IPS DF 4.7 (cell line): ENCODE results near the gene AFAP1.

Experiments
- DNase-seq: peaks from one replicate; pipeline ENCODE4 v3.0.0-alpha.2; 2013; ENCODE audit warnings: low spot score; ENCODE audit errors: extremely low read depth

Gene AFAP1

DNA sequence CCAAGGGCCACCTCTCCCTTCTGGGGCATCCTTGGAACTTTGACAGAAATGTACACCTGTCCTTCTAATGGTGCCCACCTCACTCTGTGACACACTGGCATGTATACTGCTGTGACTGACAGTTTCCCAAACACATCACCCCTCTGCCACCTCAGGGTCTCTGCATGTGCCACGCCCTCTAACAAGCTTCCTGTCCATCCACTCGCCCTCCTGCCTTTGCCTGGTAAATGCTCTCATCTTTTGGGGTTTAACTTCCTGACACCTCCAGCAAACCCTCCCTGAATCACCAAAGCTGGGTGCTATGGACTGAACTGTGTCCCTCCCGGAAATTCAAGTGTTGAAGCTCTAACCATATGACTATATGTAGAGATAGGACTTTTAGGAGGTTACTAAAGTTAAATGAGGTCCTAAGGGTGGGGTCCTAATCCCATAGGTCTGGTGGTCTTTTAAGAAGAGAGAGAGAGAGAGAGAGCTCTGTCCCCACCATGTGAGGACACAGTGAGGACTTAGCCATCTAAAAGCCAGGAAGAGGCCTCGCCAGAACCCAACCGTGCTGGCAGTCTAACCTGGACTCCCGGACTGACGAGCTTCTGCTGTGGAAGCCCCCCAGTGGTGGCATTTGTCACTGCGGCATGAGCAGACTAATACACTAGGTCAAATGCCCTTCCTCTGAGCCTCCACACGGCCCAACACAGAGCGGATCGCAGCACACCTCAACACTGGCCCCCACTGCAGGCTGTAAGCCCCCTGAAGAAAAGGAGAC is 95.6 kb downstream of the AFAP1 start:
- peak; percentile 60 for DNase-seq

DNA sequence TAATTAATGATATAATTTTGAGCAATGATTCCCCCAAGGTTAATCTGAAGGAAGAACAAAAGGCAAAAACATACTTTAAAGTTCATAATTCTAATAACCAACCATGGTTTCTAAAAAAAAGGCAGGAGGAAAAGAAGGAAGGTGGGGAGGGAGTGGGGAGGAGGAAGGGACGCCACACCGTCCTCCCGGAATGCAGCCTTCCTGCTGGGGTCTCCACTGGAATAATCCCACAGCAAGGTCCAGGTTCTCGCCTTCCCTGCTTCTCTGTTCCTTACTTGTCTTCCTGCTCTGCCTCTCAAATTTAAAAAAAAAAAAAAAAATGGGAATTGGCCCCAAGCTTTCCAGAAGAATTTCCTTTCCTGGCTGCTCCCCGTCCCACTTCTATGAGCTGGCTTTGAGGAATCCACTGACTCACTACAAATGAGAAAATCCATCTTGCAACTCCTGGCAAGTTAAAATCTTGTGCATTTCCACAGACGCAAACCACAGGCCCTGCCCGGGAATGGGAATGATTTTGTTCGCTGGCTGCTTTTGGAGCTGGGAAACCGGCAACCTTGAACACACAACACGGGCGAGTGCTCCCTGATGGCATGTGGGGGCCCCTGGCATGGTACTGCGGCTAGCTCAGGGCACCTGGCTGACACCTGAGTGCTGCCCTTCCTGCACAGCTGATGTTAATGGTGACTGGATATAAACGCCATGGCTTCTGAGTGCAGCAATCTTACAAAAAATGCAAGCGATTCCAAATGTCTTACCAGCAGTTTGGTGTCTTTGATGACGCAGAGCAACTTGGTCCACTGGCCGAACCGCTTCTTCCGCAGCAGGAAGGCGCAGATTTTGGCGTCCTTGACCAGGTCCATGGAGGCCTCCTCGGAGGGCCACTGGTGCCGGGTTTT is 97.0 kb downstream of the AFAP1 start:
- no peak for DNase-seq

DNA sequence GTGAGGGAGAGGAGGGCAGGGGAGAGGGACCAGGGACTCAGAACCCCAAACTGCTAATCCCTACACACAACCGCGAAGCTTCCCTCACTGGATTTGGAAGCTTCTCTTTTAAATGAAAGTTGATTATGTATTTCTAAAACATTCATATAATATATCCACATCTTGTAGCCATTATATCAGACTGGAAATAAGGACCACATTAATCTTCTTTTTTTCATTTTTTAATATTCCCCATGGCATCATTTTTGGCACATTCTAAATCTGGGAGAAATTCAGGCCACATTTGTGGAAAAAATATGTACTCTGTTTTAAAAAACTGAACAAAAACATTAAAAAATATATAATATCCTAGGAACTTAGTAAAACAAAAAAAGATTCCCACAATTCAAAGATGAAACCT is 97.8 kb downstream of the AFAP1 start:
- DNase-seq = no peak

DNA sequence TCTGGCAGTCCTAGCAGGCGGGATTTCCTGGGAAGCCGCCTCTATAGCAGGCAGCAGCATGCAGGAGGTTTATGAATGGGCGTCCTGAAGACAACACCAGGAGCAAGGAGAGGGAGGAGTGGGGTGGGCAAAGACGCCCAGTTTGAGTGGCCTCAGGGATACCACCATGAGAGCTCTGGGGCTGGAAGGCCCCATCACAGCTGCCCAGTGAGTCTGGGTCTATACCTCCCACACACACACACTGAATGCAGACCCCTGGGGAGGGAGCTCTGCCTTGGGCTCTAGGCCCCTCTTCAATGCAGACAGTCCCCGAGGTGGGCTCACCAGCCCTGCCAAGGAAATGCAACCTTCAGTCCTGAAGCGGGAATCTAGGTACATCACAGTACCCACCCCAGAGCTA is 98.6 kb downstream of the AFAP1 start:
- no peak for DNase-seq

DNA sequence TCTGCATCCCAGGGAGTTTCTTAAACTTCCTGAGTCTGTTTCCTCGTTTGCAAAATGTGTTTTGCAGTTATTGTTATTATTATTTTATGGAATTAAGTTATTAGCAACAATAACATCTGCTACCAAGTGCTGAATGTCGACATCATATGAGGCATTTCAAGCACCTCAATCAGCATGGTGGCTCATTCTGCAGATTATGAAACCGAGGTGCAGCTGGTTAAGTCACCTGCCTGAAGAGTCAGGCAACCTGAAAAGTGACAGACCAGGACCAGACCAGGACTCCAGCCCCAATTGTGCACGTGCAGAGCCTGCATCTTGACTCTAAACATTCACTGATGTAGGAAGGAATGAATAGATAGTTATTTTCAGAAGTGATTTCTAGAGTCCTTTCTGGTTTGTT is 99.8 kb downstream of the AFAP1 start:
- DNase-seq = no peak

DNA sequence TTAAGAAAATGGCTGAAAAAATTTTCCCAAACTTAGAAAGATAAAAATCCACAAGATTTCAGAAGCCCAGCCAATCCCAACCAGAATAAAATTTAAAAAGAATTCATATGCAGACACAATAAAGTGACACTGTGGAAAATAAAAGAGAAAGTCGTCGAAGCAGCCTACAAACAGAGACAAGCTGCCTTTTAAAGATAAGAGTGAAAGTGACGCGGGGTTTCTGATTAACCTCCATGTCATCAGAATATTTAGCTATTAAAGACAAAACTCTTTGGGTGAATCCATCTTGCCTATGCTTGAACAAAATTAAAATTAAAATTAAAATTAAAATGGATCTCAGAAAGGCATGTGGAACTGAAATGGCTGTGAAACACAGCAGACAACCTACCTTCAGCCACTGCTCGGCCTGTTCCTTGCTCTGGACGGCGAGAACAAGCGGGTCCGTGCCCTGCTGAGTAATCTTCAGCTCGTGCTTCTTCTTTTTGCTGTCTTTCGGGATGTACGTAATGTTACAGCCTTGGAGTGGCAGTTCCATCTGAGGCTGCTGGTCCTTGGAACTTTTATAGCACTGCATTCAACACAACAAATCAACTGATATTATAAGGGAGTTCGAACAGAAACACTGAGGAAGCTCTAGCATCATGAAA is 101.4 kb downstream of the AFAP1 start:
- no peak for DNase-seq

DNA sequence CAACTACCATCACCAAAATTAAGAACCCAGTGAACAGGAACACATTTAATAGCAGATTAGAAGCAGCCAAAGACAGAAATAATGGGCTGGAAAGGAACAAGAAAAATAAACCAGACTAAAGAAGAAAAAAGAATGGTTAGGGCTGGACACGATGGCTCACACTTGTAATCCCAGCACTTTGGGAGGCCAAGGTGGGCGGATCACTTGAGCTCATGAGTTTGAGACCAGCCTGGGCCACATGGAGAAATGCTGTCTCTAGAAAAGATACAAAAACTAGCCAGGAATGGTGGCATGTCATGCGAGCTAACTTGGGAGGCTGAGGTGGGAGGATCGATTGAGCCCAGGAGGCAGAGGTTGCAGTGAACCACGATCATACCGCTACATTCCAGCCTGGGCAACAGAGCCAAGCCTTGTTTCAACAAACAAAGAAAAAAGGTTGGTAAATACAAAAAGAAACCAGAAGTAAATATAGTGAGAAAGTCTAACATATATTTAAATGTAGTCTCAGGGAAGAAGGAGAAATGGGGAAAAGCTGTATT is 102.0 kb downstream of the AFAP1 start:
- DNase-seq = no peak

DNA sequence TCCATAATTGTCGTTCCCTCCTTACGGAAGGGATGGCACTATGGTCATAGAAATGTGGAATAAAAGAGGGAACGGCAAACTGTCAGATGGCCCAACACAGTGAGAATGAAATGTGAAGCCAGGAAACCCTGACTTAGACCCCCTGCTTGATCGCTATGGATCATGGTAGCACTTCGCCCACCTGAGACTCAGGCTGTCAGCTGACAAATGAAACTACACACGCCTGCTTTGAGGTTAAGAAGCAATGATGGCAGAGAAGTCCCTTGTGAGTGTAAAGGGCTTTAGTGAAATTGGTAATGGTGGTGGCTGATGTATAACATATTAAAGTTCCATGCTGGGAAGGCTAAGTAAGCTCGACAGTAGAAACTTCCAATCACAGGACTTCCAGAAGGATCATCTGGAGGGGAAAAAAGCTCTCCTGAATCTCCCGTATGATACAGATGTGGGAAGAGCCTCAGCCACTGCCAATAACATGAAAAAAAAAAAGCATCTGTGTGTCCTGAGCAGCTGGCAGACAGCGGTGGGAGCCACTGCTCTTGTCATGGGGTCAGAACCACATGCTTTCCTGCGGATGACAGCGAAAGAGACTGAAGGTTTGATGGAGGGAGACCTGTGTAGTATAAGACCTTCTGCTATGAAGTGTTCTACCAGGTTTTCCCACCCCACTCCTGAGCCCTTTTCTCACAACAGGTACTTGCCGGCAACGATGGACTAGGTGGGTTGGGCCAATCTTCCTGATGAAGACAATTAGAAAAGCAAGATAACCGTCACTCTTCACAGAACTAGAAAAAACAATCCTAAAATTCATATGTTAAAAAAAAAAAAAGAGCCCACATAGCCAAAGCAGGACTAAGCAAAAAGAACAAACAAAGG is 107.6 kb downstream of the AFAP1 start:
- no peak for DNase-seq

DNA sequence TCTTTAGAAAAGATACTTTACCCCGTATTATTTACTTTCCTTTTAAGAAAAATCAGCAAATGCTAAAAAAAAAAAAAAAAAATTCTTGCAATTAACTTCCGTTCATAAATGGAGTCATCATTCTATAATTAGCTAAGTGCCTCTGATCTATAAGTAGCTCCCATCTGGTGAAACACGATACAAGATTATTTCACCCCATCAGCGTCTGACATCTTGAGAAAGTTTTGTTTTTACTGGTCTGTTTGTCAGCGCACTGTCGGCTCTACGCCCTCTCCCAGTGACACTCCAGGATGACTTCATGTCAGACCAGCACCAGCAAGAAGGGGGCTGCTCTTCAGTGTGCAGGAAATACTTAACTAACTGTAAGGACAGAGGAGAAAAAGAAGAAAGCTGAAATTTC is 108.3 kb downstream of the AFAP1 start:
- DNase-seq = no peak

DNA sequence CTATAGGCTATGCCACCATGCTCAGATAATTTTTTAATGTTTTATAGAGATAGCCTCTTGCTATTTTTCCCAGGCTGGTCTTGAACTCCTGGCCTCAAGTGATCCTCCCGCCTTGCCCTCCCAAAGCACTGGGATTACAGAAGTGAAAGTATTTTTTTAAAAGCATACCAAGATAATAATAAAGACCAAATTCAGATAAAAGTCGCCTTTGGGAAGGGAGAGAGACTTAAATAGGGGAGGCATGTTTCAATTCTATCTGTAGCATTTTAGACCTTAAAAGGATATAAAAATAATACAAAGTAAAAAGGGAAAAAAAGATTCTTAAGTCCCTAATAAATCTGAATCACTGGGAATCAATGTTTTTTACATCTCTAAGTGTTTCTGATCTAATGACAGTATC is 108.9 kb downstream of the AFAP1 start:
- DNase-seq = no peak

DNA sequence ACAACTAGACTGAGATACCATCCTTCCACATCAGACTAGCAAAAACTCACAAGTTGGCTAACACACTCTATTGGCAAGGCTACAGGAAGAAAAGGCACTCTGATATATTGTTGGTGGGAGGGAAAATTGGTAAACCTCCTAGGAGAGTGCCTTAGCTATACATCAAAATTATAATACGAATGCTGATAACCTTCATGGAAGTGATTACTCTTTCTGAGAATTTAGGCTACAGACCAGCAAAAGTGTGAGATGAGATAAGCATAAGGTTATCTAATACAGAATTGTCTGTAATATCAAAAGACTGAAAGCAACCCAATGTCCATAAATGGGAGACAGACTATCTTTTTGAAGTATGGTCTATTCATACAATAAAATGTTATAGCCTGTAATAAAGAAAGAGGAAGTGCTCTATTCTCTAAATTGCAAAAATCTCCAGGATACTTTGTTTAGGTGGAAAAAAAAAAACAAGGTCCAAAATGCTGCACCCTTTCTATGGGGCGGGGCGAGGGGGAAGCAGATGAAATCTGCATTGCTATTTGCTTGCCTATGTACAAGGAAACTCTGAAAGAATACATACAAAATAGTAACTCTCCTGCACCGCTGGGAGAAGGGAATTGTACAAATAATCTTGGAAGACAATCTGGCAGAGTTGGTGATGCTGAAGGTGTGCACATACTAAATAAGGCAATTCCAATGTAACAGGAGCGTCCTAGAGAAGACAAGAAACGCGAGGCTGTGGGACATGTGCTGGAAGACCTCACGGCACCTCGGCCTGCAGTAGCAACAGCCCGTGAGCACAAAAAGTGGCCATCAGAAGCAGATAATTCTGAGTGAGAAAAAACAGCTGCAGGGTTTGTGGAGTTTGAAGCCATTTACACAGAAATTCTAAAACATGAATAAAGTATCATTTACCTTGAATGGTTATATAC is 109.7 kb downstream of the AFAP1 start:
- no peak for DNase-seq

DNA sequence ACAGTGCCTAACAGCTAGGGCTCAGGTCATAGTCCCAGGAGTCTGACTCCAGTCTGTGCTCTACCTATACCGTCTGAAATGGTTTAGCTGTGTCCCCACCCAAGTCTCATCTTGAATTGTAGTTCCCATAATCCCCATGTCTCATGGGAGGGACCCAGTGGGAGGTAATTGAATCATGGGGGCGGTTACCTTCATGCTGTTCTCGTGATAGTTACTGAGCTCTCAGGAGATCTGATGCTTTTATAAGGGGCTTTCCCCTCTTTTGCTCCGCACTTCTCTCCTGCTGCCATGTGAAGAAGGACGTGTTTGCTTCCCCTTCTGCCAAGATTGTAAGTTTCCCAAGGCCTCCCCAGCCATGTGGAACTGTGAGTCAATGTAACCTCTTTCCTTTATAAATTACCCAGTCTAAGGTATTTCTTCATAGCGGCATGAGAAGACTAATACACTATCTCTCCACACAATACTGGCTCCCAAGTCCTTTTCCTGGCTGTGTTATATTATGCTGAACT is 110.8 kb downstream of the AFAP1 start:
- DNase-seq = no peak

DNA sequence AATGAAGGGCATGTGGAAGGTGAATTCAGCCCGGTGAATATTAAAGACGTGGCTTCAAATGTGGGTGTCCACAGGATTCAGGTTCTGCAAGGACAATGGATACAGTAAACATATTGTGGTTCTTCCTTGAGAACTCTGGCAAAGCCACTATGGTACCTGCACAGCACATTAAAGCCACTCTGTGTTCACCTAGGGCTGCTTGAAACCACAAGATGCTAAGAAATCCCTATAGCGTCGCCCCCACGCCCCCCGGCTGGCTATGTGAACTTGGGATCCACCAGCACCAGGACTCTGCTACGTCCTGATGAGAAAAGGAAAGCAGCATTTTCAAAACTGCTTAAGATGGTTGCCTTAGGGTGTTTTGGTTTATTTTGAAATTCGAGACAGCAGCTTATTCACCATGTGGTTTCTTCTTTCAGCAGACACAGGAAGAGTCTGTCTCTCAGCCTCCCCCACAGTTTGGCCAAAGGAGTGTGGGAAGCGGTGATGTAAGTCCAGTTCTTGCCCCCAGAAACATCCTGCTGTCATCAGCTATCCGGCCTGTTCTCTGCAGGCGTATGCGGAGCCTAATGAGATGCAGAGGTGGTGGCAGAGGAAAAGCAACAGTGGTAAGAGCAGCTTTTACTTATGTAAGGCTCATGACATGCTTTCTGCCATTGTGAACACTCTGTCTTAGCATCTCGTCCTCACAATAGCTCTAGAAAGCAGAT is 111.5 kb downstream of the AFAP1 start:
- no peak for DNase-seq

DNA sequence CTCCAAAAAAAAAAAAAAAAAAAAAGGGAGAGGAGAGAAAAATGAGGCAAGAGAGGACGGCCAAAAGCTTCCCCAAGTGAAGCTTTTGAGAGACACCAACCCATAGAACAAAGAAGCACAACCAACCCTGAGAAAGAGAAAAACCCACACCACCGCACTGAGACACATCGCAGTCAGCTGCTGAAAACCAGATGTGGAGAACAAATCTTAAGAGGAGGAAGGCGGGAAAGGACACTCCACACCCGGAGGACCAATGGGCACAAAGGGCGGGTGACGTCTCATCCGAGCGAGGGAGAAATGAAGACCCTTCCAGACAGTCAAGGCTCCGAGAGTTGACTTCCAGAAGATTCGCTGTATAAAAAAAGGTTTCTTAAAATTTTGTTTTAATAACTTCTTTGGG is 112.1 kb downstream of the AFAP1 start:
- no peak for DNase-seq

DNA sequence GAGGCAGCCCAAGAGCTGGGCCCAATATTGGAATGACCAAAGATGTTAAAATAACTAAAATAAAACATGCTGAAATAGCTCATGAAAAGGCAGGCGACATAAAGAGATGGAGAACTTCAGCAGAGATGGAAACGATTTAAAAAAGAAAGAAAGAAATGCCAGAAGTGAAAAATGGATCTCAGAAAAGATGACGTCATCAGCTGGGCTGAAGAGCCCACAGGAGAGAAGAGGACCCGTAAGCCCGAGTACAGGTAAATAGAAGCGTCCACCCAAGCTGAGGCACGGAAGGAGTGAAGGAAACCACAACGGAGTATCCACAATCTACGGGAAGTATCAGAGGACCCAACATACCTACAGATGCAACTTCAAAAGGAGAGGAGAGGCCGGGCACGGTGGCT is 112.8 kb downstream of the AFAP1 start:
- DNase-seq = no peak

DNA sequence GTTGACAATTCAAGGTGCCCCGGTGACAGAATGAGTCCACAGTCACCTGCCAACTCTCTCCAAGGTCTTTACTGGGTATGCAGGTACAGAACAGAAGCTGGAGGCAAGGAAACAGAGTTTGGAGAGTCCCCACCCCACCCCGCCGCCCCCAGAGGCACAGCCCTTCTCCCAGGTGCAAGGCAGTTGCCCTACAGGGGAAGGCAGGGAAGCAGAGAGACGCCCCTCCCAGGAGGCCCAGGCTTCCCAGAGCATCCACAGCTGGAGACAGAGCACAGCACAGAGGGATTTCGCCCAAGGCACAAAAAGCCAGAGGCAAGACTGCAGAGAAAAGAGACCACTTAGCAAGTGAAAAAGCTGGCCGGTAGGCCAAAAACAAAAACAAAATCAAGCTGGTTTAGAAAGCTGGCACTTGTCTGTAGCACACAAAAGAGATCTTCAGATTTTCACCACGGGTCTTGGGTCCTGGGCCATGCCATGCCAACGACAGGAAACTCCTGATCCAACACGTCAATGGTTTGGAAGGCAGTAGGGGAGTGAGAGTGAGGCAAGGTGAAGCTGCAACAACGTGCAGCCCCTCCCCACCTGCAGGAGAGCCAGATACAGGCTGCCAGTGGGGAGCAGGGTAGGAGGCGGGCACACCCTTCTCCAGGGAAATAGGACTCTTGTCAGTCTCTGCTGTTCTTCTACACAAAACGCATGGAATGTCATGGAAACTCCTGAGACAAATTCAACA is 113.3 kb downstream of the AFAP1 start:
- DNase-seq = no peak

DNA sequence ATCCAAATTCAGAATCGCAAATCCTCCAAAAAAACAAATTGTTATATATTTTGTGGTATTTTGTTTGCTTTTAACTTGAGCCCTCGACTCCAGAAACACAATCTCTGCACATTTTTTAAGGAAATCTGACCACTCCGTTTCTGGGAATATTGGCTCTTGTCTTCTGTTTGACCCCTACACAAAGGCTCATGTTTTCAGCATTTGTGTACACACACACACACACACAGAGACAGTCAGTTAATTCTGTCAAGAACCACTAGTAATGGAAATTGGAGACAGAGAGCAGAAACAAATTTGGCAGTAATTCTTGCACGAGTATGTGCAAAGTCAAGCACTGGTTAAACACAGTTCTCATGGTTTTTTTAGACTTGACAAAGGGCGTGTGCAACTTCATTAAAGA is 115.4 kb downstream of the AFAP1 start:
- no peak for DNase-seq

DNA sequence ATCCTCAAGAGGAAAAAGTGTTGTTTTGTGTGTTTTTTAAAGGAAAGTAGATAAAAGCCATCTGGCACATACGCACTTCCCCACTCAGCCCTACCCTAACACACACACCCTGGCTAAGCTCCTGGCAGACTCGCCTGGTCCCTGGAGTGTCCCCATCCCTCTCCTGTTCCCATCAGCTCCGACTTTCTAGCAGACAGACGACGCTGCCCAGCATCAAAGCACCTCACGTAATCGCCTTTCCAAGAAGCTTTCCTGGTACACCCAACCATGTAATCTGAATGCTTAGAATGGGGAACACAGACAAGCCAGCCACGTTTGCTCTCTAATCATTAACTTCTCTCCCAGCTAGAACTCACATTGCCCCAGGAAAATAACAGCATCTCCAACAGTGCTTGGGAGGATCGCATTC is 116.2 kb downstream of the AFAP1 start:
- no peak for DNase-seq
